ENCODE data around the gene SNRNP40. TPM values are rescaled to one million over a fixed set of nuclear protein-coding genes. Genes with fewer than 3 reads are reported as not detected.

SNRNP40 gene
- polyA plus RNA-seq, 3 donors = 25.6 to 56.4 (median 50.9) TPM

DNA sequence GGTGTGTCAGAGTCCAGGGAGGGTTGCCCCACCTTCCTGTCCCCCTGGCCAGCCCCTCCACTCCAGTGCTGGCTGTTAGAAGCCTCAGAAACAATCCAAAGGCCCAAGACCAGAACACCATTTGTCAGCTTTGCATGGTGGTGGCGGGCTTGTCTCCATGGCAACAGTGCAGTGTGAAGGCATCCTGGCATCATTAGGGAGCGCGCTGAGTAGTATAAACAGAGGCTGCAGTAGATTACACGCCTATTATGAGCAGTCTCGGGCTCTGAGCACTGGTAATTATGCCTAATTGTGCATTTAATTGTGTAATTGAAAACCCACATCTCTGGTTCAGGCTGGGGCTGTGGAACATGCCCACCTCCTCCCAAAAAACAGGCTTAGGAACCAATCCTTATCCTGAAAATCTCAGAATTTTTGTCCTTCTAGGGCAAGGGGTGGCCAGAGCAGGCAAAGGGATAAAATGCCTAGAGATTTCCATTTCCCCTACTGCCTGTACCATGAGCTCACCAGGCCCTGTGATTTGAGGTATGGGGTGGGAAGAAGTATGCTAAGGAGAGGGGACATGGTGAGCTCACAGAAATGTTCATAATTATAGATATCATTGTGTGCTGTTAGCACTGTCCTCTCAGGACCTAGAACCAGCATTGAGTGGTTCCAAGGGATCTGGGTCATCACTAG lies 68.6 kb downstream of the SNRNP40 start:
- Histone ChIP-seq H3K4me1 (ENCODE audit: control insufficient read depth in 1 of 2, insufficient read depth in 2 of 2, low read length in 2 of 2) (no peaks in the 10 kb centered on the region), H3K27ac (ENCODE audit: low read depth in 1 of 2, low read length in 2 of 2) (no peak overlapping the region), H3K27me3 (ENCODE audit: control insufficient read depth in 2 of 2, insufficient read depth in 2 of 2, low read length in 2 of 2) (no peaks in the 10 kb centered on the region), H3K79me2 (ENCODE audit: insufficient read depth, low read length) (no peaks in the 10 kb centered on the region), H2AFZ (ENCODE audit: insufficient read depth, low read depth, low read length, poor library complexity, severe bottlenecking) (no peak overlapping the region), H3K4me3 (replicated peaks in 1 of 3; ENCODE audit: low read depth in 2 of 3, low read length in 3 of 3) (no peak overlapping the region), H3K9ac (ENCODE audit: insufficient read depth, low read length, poor library complexity, severe bottlenecking) (no peak overlapping the region), H4K20me1 (ENCODE audit: insufficient read depth, low read length) (no peaks in the 10 kb centered on the region), H3K4me2 (replicated peaks; ENCODE audit: extremely low read depth, low read length, poor library complexity, severe bottlenecking) (no peak overlapping the region), H3K9me3 (replicated peaks in 1 of 2; ENCODE audit: control insufficient read depth in 1 of 2, insufficient read depth in 1 of 2, low read length in 2 of 2) (no peaks in the 10 kb centered on the region), H3K36me3 (replicated peaks in 1 of 2; ENCODE audit: control insufficient read depth in 1 of 2, insufficient read depth in 2 of 2, low read length in 2 of 2) (no peaks in the 10 kb centered on the region)
- TF ChIP-seq, protein P1, sequence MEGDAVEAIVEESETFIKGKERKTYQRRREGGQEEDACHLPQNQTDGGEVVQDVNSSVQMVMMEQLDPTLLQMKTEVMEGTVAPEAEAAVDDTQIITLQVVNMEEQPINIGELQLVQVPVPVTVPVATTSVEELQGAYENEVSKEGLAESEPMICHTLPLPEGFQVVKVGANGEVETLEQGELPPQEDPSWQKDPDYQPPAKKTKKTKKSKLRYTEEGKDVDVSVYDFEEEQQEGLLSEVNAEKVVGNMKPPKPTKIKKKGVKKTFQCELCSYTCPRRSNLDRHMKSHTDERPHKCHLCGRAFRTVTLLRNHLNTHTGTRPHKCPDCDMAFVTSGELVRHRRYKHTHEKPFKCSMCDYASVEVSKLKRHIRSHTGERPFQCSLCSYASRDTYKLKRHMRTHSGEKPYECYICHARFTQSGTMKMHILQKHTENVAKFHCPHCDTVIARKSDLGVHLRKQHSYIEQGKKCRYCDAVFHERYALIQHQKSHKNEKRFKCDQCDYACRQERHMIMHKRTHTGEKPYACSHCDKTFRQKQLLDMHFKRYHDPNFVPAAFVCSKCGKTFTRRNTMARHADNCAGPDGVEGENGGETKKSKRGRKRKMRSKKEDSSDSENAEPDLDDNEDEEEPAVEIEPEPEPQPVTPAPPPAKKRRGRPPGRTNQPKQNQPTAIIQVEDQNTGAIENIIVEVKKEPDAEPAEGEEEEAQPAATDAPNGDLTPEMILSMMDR (IDR thresholded peaks at IDR 0.05) = no peak
- Mint-ChIP-seq H3K36me3 (no peaks in the 10 kb centered on the region), H3K27me3 (ENCODE audit: low read depth in 3 of 3) (peaks cover 1 to 11% (median 2%) of the 10 kb centered on the region in 3 donors), H3K4me3 (no peak overlapping the region), H3K27ac (no peak overlapping the region), H3K9me3 (peaks cover 0 to 3% (median 0%) of the 10 kb centered on the region in 7 donors), H3K4me1 (no peaks in the 10 kb centered on the region)
- intact Hi-C loops (cut with micrococcal nuclease) = no loop called here
- WGBS (ENCODE audit: insufficient coverage) = 94% methylated on average over 2 of the region's 5 CpGs
- DNase-seq = no peak

DNA sequence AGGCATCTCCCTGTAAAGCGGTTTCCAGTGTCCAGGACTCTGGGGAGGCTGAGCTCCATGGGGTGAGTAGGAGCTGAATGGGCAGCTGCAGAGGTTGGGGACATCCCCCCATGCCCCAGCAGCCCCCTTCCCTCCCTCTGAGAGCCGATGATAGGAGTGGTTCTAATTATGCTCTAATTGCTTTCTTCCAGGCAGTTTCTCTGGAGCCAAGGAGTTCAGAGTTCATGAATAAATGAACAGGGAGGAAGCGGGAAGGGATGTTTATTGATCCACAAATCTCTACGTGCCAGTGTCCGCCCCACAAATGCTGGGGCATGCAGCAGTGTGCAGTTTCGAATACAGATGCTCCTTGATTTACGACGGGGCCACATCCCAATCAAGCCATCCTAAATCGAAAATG lies 72.5 kb downstream of the SNRNP40 start:
- intact Hi-C loops (cut with micrococcal nuclease) = no loop called here
- Mint-ChIP-seq H3K27me3 (ENCODE audit: low read depth in 3 of 3) (peaks cover 1 to 7% (median 2%) of the 10 kb centered on the region in 3 donors), H3K9me3 (no peaks in the 10 kb centered on the region), H3K4me3 (no peak overlapping the region), H3K36me3 (no peaks in the 10 kb centered on the region), H3K4me1 (no peaks in the 10 kb centered on the region), H3K27ac (no peak overlapping the region)
- Histone ChIP-seq H3K9ac (ENCODE audit: insufficient read depth, low read length, poor library complexity, severe bottlenecking) (no peak overlapping the region), H3K27ac (ENCODE audit: low read depth in 1 of 2, low read length in 2 of 2) (no peak overlapping the region), H4K20me1 (ENCODE audit: insufficient read depth, low read length) (no peaks in the 10 kb centered on the region), H3K9me3 (replicated peaks in 1 of 2; ENCODE audit: control insufficient read depth in 1 of 2, insufficient read depth in 1 of 2, low read length in 2 of 2) (no peaks in the 10 kb centered on the region), H3K27me3 (ENCODE audit: control insufficient read depth in 2 of 2, insufficient read depth in 2 of 2, low read length in 2 of 2) (no peaks in the 10 kb centered on the region), H3K4me2 (replicated peaks; ENCODE audit: extremely low read depth, low read length, poor library complexity, severe bottlenecking) (no peak overlapping the region), H3K4me3 (replicated peaks in 1 of 3; ENCODE audit: low read depth in 2 of 3, low read length in 3 of 3) (no peak overlapping the region), H3K79me2 (ENCODE audit: insufficient read depth, low read length) (no peaks in the 10 kb centered on the region), H3K36me3 (replicated peaks in 1 of 2; ENCODE audit: control insufficient read depth in 1 of 2, insufficient read depth in 2 of 2, low read length in 2 of 2) (no peaks in the 10 kb centered on the region), H3K4me1 (ENCODE audit: control insufficient read depth in 1 of 2, insufficient read depth in 2 of 2, low read length in 2 of 2) (no peaks in the 10 kb centered on the region), H2AFZ (ENCODE audit: insufficient read depth, low read depth, low read length, poor library complexity, severe bottlenecking) (no peak overlapping the region)
- TF ChIP-seq, protein P1 (IDR thresholded peaks at IDR 0.05) = no peak
- 73% methylated on average over 6 of the region's 9 CpGs for WGBS (ENCODE audit: insufficient coverage)
- DNase-seq = no peak
